ENCODE measurements around the gene POLRMT. TPM values are rescaled to one million over a fixed set of nuclear protein-coding genes. Genes with fewer than 3 reads are reported as not detected.

Gene POLRMT
- total RNA-seq, 4 donors from 2014 or later: 28.2 to 73.5 (median 51.5) TPM

GRCh38 chr19:567296-567900 is 65.9 kb downstream of the POLRMT start:
- no peak overlapping the region for H3K4me3 ChIP-seq
- TF ChIP-seq EP300 (IDR thresholded peaks at IDR 0.05) (no peak), POLR2A (IDR thresholded peaks at IDR 0.05) (no peak)
- TF ChIP-seq, protein P1, sequence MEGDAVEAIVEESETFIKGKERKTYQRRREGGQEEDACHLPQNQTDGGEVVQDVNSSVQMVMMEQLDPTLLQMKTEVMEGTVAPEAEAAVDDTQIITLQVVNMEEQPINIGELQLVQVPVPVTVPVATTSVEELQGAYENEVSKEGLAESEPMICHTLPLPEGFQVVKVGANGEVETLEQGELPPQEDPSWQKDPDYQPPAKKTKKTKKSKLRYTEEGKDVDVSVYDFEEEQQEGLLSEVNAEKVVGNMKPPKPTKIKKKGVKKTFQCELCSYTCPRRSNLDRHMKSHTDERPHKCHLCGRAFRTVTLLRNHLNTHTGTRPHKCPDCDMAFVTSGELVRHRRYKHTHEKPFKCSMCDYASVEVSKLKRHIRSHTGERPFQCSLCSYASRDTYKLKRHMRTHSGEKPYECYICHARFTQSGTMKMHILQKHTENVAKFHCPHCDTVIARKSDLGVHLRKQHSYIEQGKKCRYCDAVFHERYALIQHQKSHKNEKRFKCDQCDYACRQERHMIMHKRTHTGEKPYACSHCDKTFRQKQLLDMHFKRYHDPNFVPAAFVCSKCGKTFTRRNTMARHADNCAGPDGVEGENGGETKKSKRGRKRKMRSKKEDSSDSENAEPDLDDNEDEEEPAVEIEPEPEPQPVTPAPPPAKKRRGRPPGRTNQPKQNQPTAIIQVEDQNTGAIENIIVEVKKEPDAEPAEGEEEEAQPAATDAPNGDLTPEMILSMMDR (IDR thresholded peaks at IDR 0.05): no peak
- H3K36me3 ChIP-seq: no peaks in the 10 kb centered on the region
- H3K27me3 ChIP-seq: no peaks in the 10 kb centered on the region
- H3K27ac ChIP-seq: no peak overlapping the region
- no peaks in the 10 kb centered on the region for H3K9me3 ChIP-seq
- 86 to 90% methylated on average over 22 of the region's 22 CpGs for WGBS, 2 donors
- no peak for DNase-seq (ENCODE audit: low spot score in 2 of 2)
- H3K4me1 ChIP-seq: peaks cover 0 to 11% (median 2%) of the 10 kb centered on the region in 4 donors

Other genes with a start within 250 kb of the POLRMT start
- gene C2CD4C, start 224.4 kb downstream of the POLRMT start, total RNA-seq: 1 to 10 TPM in 2 of 4 donors, under 1 TPM in 2; 0.21 to 2.7 (median 1.5) TPM
- 10 to 100 TPM; 13.5 to 41.1 (median 22.9) TPM for gene SHC2, start 172.5 kb downstream of the POLRMT start, total RNA-seq
- under 1 TPM in 1 of 4 donors, not detected in 3; 0.21 TPM for gene MADCAM1, start 137.1 kb downstream of the POLRMT start, total RNA-seq
- 100 to 1,000 TPM; 108 to 131 (median 115) TPM for gene TPGS1, start 126.0 kb downstream of the POLRMT start, total RNA-seq
- 100 to 1,000 TPM in 1 of 4 donors, 10 to 100 TPM in 3; 60.7 to 110 (median 73.4) TPM for gene CDC34, start 101.8 kb downstream of the POLRMT start, total RNA-seq
- gene GZMM, start 89.5 kb downstream of the POLRMT start, total RNA-seq: 1 to 10 TPM in 1 of 4 donors, not detected in 3; 2.5 TPM
- gene BSG, start 60.9 kb downstream of the POLRMT start, total RNA-seq: 100 to 1,000 TPM; 303 to 400 (median 324) TPM
- gene HCN2, start 43.7 kb downstream of the POLRMT start, total RNA-seq: under 1 TPM in 1 of 4 donors, not detected in 3; 0.59 TPM
- 1 to 10 TPM in 3 of 4 donors, under 1 TPM in 1; 0.30 to 9.0 (median 3.4) TPM for gene FGF22, start 6.3 kb upstream of the POLRMT start, total RNA-seq
- 10 to 100 TPM; 38.0 to 90.9 (median 55.3) TPM for gene RNF126, start 29.7 kb upstream of the POLRMT start, total RNA-seq
- 100 to 1,000 TPM; 582 to 977 (median 642) TPM for gene FSTL3, start 42.9 kb upstream of the POLRMT start, total RNA-seq
- gene PRSS57, start 61.9 kb upstream of the POLRMT start, total RNA-seq: not detected
- gene PALM, start 75.4 kb upstream of the POLRMT start, total RNA-seq: 100 to 1,000 TPM in 1 of 4 donors, 10 to 100 TPM in 3; 65.7 to 101 (median 98.0) TPM
- under 1 TPM in 2 of 4 donors, not detected in 2; 0.20 to 0.30 TPM for gene MISP, start 117.6 kb upstream of the POLRMT start, total RNA-seq
- 100 to 1,000 TPM; 118 to 205 (median 141) TPM for gene PTBP1, start 163.9 kb upstream of the POLRMT start, total RNA-seq
- gene PLPPR3, start 188.4 kb upstream of the POLRMT start, total RNA-seq: not detected
- under 1 TPM in 1 of 4 donors, not detected in 3; 0.42 TPM for gene AZU1, start 194.3 kb upstream of the POLRMT start, total RNA-seq
- not detected for gene PRTN3, start 207.5 kb upstream of the POLRMT start, total RNA-seq
- 10 to 100 TPM in 1 of 4 donors, 1 to 10 TPM in 2, under 1 TPM in 1; 0.66 to 12.6 (median 4.2) TPM for gene ELANE, start 218.8 kb upstream of the POLRMT start, total RNA-seq
- 1,000 to 10,000 TPM; 1,040 to 7,538 (median 2,843) TPM for gene CFD, start 226.1 kb upstream of the POLRMT start, total RNA-seq